OCI-LY3 (cell line): ENCODE data around the gene ANKS1B.

ENCODE experiments used
- CTCF ChIP-seq: fragments of 200-600, 300-600 bp; sonication (generic); IDR thresholded peaks from 2 replicates; pipeline ENCODE4 v1.5.1; 2014; ENCODE audit warnings: antibody characterized with exemption, low read length, low read depth
- EZH2phosphoT487 ChIP-seq: fragments of 200-600 bp; shearing (Covaris generic); IDR thresholded peaks from 2 replicates; pipeline ENCODE4 v1.6.1; 2018; ENCODE audit warnings: antibody characterized with exemption, mixed run types, low read depth

GRCh38 chr12:99309812-99310211, 674.9 kb downstream of the ANKS1B start:
- TF ChIP-seq CTCF (no peak), EZH2phosphoT487 (no peak)
